ENCODE measurements around the gene SGPL1. TPM values are rescaled to one million over a fixed set of nuclear protein-coding genes. Genes with fewer than 3 reads are reported as not detected.

The SGPL1 gene
- total RNA-seq, 1 donor from 2014 or later: 8.2 TPM

DNA sequence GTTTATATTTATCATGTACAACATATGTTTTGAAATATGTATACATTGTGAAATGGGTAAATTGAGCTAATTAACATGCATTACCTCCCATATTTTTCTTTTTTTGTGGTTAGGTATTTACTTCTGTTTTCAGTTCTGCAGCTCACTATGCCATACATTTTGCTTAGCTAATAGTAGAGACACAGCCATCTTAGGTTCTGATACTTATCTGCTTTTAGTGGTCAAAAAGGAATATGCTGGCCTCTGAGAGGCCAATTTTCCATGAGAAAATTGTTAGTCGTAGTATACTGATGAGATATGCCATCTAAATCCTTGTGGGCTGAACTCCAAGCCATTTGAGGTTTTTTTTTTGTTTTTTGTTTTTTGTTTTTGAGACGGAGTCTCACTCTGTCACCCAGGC lies 31.0 kb downstream of the SGPL1 start:
- Histone ChIP-seq H3K27ac (replicated peaks) (no peak overlapping the region), H3K27me3 (ENCODE audit: low read depth) (no peaks in the 10 kb centered on the region), H3K4me3 (no peak overlapping the region), H3K9me3 (replicated peaks) (no peaks in the 10 kb centered on the region), H3K4me1 (peaks cover 28% of the 10 kb centered on the region), H3K36me3 (peaks cover 27% of the 10 kb centered on the region)
- intact Hi-C loops (cut with micrococcal nuclease): no loop called here
- TF ChIP-seq, protein P1, sequence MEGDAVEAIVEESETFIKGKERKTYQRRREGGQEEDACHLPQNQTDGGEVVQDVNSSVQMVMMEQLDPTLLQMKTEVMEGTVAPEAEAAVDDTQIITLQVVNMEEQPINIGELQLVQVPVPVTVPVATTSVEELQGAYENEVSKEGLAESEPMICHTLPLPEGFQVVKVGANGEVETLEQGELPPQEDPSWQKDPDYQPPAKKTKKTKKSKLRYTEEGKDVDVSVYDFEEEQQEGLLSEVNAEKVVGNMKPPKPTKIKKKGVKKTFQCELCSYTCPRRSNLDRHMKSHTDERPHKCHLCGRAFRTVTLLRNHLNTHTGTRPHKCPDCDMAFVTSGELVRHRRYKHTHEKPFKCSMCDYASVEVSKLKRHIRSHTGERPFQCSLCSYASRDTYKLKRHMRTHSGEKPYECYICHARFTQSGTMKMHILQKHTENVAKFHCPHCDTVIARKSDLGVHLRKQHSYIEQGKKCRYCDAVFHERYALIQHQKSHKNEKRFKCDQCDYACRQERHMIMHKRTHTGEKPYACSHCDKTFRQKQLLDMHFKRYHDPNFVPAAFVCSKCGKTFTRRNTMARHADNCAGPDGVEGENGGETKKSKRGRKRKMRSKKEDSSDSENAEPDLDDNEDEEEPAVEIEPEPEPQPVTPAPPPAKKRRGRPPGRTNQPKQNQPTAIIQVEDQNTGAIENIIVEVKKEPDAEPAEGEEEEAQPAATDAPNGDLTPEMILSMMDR (IDR thresholded peaks at IDR 0.05; ENCODE audit: borderline replicate concordance): no peak
- no peak for DNase-seq

GRCh38 chr10:70847659-70848360 lies 32.1 kb downstream of the SGPL1 start:
- H3K4me3 ChIP-seq: no peak overlapping the region
- H3K9me3 ChIP-seq (replicated peaks): no peaks in the 10 kb centered on the region
- DNase-seq: no peak
- intact Hi-C loops (cut with micrococcal nuclease): no loop called here
- peaks cover 29% of the 10 kb centered on the region for H3K4me1 ChIP-seq
- peaks cover 29% of the 10 kb centered on the region for H3K36me3 ChIP-seq
- TF ChIP-seq, protein P1 (IDR thresholded peaks at IDR 0.05; ENCODE audit: borderline replicate concordance): no peak
- H3K27me3 ChIP-seq (ENCODE audit: low read depth): no peaks in the 10 kb centered on the region
- no peak overlapping the region for H3K27ac ChIP-seq (replicated peaks)

DNA sequence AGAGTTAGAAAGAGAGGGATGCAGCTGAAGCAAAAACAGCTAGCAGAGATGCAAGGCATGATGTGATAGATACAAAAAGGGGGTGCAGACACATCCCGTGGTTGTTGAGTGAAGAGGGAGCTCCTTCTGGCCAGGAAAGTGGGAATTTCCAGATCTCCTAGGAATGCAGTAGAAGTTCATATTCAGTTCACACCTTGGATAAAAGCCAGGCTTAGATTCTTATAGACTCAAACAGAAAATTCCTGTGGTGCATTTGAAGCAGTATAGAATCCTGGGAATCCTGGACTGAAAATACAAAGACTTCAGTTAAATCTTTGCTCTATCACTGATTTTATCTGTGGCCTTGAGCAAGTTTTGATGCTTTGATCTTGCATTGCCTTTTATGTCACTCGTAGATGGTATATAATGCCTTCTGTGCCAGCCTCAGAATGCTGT lies 33.9 kb downstream of the SGPL1 start:
- H3K4me1 ChIP-seq: peaks cover 18% of the 10 kb centered on the region
- no peaks in the 10 kb centered on the region for H3K27me3 ChIP-seq (ENCODE audit: low read depth)
- H3K4me3 ChIP-seq: no peak overlapping the region
- peaks cover 40% of the 10 kb centered on the region for H3K36me3 ChIP-seq
- intact Hi-C loops (cut with micrococcal nuclease): no loop called here
- TF ChIP-seq, protein P1 (IDR thresholded peaks at IDR 0.05; ENCODE audit: borderline replicate concordance): no peak
- H3K9me3 ChIP-seq (replicated peaks): no peaks in the 10 kb centered on the region
- no peak overlapping the region for H3K27ac ChIP-seq (replicated peaks)
- DNase-seq: no peak

DNA sequence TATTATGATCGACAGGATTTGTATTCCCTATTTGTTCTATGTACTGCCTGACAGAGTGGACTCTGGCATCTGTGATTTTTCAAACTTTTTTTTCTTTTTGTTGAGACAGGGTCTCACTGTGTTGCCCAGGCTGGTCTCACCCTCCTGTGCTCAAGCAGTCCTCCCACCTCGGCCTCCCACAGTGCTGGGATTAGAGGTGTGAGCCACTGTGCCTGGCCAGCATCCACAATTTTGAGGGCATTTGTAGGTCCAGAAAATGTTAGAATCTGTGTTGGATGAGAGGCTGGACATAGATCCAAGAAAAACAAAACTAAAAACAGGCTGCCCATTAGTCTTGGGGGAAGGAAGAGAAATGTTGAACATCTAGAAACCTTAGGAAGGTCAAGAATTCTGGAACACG lies 34.3 kb downstream of the SGPL1 start:
- no peak for DNase-seq
- Histone ChIP-seq H3K4me1 (peaks cover 17% of the 10 kb centered on the region), H3K4me3 (no peak overlapping the region), H3K36me3 (peaks cover 41% of the 10 kb centered on the region), H3K27me3 (ENCODE audit: low read depth) (no peaks in the 10 kb centered on the region), H3K9me3 (replicated peaks) (no peaks in the 10 kb centered on the region), H3K27ac (replicated peaks) (no peak overlapping the region)
- intact Hi-C loops (cut with micrococcal nuclease): no loop called here
- TF ChIP-seq, protein P1 (IDR thresholded peaks at IDR 0.05; ENCODE audit: borderline replicate concordance): no peak

- peaks cover 17% of the 10 kb centered on the region for H3K4me1 ChIP-seq
- no peak overlapping the region for H3K4me3 ChIP-seq
- H3K27ac ChIP-seq (replicated peaks): no peak overlapping the region
- intact Hi-C loops (cut with micrococcal nuclease): no loop called here
- H3K36me3 ChIP-seq: peaks cover 43% of the 10 kb centered on the region
- no peaks in the 10 kb centered on the region for H3K9me3 ChIP-seq (replicated peaks)
- DNase-seq: no peak
- TF ChIP-seq, protein P1 (IDR thresholded peaks at IDR 0.05; ENCODE audit: borderline replicate concordance): no peak
- no peaks in the 10 kb centered on the region for H3K27me3 ChIP-seq (ENCODE audit: low read depth)
These were observed 36.1 kb downstream of the SGPL1 start for GRCh38 chr10:70851597-70852475.
